Transverse colon (tissue), 4 donors: Measurements from ENCODE around the gene PAX5. TPM values are rescaled to one million over a fixed set of nuclear protein-coding genes. Genes with fewer than 3 reads are reported as not detected.

Experiments
- DNase-seq: peaks from one replicate; pipeline ENCODE4 v3.0.0-alpha.2; 2019
- H3K27ac ChIP-seq, 4 donors: fragments of 200-600 bp; sonication (generic); 2 replicates each; pipeline ENCODE4 v1.5.1; 2016 to 2018; ENCODE audit warnings: inconsistent platforms in 4 of 4
- H3K27me3 ChIP-seq: fragments of 200-600 bp; sonication (generic); 2 replicates; pipeline ENCODE4 v1.5.1; 2017; ENCODE audit warnings: inconsistent platforms
- H3K36me3 ChIP-seq, 4 donors: fragments of 200-600 bp; sonication (generic); 2 replicates each; pipeline ENCODE4 v1.5.1; 2017 to 2019; ENCODE audit warnings: inconsistent platforms in 4 of 4
- H3K4me1 ChIP-seq, 4 donors: fragments of 200-600 bp; sonication (generic); 2 replicates each; pipeline ENCODE4 v1.5.1; 2017 to 2020; ENCODE audit warnings: inconsistent platforms in 4 of 4
- H3K4me3 ChIP-seq, 4 donors: fragments of 200-600 bp; sonication (generic); 1 replicate in 1 of 4; 2 replicates in 3 of 4; pipeline versions ENCODE4 v1.5.1 to v1.6.1; 2017 to 2019; ENCODE audit warnings: inconsistent platforms in 4 of 4
- H3K9me3 ChIP-seq, 2 donors: fragments of 200-600 bp; sonication (generic); 2 replicates each; pipeline ENCODE4 v1.5.1; 2017 to 2019; ENCODE audit warnings: inconsistent platforms in 2 of 2
- CTCF ChIP-seq, 5 experiments: fragments of 200-600 bp in 3 of 5; fragments of 450-650 bp in 2 of 5; sonication (generic) in 3 of 5; IDR thresholded peaks; 1 replicate in 2 of 5; 2 replicates in 3 of 5; pipeline ENCODE4 v1.5.1; 2016 to 2017; ENCODE audit warnings: antibody characterized with exemption in 5 of 5, inconsistent platforms in 3 of 5, mild to moderate bottlenecking in 2 of 5, moderate library complexity in 1 of 5
- EP300 ChIP-seq: sonication (generic); formaldehyde crosslinking; IDR thresholded peaks from one replicate; pipeline ENCODE4 v1.6.1; 2017; ENCODE audit warnings: antibody characterized with exemption, low read depth
- POLR2A ChIP-seq: fragments of 450-650 bp; IDR thresholded peaks from one replicate; pipeline ENCODE4 v1.6.1; 2016; ENCODE audit warnings: antibody characterized with exemption, mild to moderate bottlenecking, moderate library complexity
- POLR2AphosphoS5 ChIP-seq, 3 donors: sonication (generic); formaldehyde crosslinking; IDR thresholded peaks; one replicate each; pipeline ENCODE4 v1.6.1; 2016; ENCODE audit warnings: antibody characterized with exemption in 3 of 3
- WGBS, 2 donors: methylation state at CpG; one replicate each; pipeline ENCODE4 v1.1.5; 2018; ENCODE audit warnings: low coverage in 1 of 2; 5-methylcytosine and 5-hydroxymethylcytosine counted together
- in situ Hi-C, 4 donors: fragments of 200-750 bp; cut with MboI; loops; one replicate each; pipeline versions ENCODE4 v1.15.0 to v1.15.1; 2017; ENCODE audit warnings: low sequenced_read_pairs in 3 of 4, low pct_ligation_motif_present in 1 of 4, low pct_unique_long_range_greater_than_20kb in 1 of 4
- intact Hi-C: fragments of 100-400 bp; cut with DNase I; formaldehyde crosslinking; loops from one replicate; pipeline ENCODE4 v1.15.1; 2023; ENCODE audit warnings: low total_unique reads
- total RNA-seq, 4 donors: library from RNA; depleted of rRNA; stranded (reverse); fragments of >200 nt; gene quantifications; one replicate each; pipeline ENCODE4 v1.1.0, GENCODE V29; 2016

Gene PAX5
- total RNA-seq, 4 donors from 2014 or later, result 2.4 to 3.7 TPM; not detected in 2

GRCh38 chr9:36913393-36914211 is 120.5 kb downstream of the PAX5 start:
- WGBS, 2 donors, result 22 to 70% methylated on average over 3 to 10 of the region's 10 CpGs
- in situ Hi-C loops (no loop called here), intact Hi-C loops (no loop called here)
- Histone ChIP-seq H3K36me3 (no peaks in the 10 kb centered on the region), H3K27me3 (peaks cover 14% of the 10 kb centered on the region), H3K27ac (no peak overlapping the region), H3K4me3 (no peak overlapping the region), H3K4me1 (no peaks in the 10 kb centered on the region), H3K9me3 (peaks cover 0 to 8% of the 10 kb centered on the region in 2 donors)
- DNase-seq, result no peak
- TF ChIP-seq EP300, result no peak
- TF ChIP-seq CTCF (IDR thresholded peaks at IDR 0.05), result no peak
- no peak for TF ChIP-seq POLR2AphosphoS5 (IDR thresholded peaks at IDR 0.05)
- TF ChIP-seq POLR2A, result no peak

GRCh38 chr9:36912620-36913019 is 121.4 kb downstream of the PAX5 start:
- Histone ChIP-seq H3K27ac (no peak overlapping the region), H3K4me1 (no peaks in the 10 kb centered on the region), H3K9me3 (peaks cover 0 to 8% of the 10 kb centered on the region in 2 donors), H3K27me3 (peaks cover 14% of the 10 kb centered on the region), H3K36me3 (no peaks in the 10 kb centered on the region), H3K4me3 (no peak overlapping the region)
- in situ Hi-C loops (no loop called here), intact Hi-C loops (no loop called here)
- no peak for DNase-seq
- 80% methylated on average over 3 of the region's 3 CpGs; no CpG with 5 or more reads in 1 of the 2 donors for WGBS, 2 donors
- TF ChIP-seq POLR2AphosphoS5 (IDR thresholded peaks at IDR 0.05), result no peak
- TF ChIP-seq CTCF (IDR thresholded peaks at IDR 0.05), result no peak
- TF ChIP-seq POLR2A, result no peak
- no peak for TF ChIP-seq EP300

- 58 to 72% methylated on average over 3 to 12 of the region's 12 CpGs for WGBS, 2 donors
- in situ Hi-C loops, result no loop called here
- no peak overlapping the region for H3K4me3 ChIP-seq
Measured at GRCh38 chr9:36911601-36912412, 122.3 kb downstream of the PAX5 start.

More at GRCh38 chr9:36911601-36912412, 122.3 kb downstream of the PAX5 start:
- Histone ChIP-seq H3K4me1 (no peaks in the 10 kb centered on the region), H3K36me3 (no peaks in the 10 kb centered on the region), H3K27me3 (peaks cover 21% of the 10 kb centered on the region), H3K27ac (no peak overlapping the region), H3K9me3 (peaks cover 0 to 8% of the 10 kb centered on the region in 2 donors)
- no peak for TF ChIP-seq EP300
- TF ChIP-seq POLR2A, result no peak
- TF ChIP-seq CTCF (IDR thresholded peaks at IDR 0.05), result no peak
- TF ChIP-seq POLR2AphosphoS5 (IDR thresholded peaks at IDR 0.05), result no peak
- DNase-seq, result no peak
- intact Hi-C loops, result no loop called here
